Keratinocyte (primary cell): ENCODE data around the gene GOLGA6L4.
"Not testable (repeated sequence)": the region's sequence is repeated elsewhere in the genome, so short reads cannot be mapped to it uniquely, and the experiment has no call there.

Source experiments
- EZH2 ChIP-seq: IDR thresholded peaks from one replicate; pipeline ENCODE4 v1.6.1; 2012; ENCODE audit warnings: inconsistent platforms, mild to moderate bottlenecking, low read length, moderate library complexity
- TF ChIP-seq, protein P1 (sequence below), 3 experiments: IDR thresholded peaks in 1 of 3; conservative IDR thresholded peaks in 1 of 3; optimal IDR thresholded peaks in 1 of 3; 2 replicates in 2 of 3; 3 replicates in 1 of 3; pipeline versions ENCODE3 to v1.5.1; 2011; ENCODE audit warnings: low read length in 3 of 3, mild to moderate bottlenecking in 3 of 3, moderate library complexity in 2 of 3, control low read depth in 1 of 3, inconsistent platforms in 1 of 3; ENCODE audit not compliant: insufficient read depth in 2 of 3; ENCODE audit errors: extremely low read depth in 1 of 3

DNA sequence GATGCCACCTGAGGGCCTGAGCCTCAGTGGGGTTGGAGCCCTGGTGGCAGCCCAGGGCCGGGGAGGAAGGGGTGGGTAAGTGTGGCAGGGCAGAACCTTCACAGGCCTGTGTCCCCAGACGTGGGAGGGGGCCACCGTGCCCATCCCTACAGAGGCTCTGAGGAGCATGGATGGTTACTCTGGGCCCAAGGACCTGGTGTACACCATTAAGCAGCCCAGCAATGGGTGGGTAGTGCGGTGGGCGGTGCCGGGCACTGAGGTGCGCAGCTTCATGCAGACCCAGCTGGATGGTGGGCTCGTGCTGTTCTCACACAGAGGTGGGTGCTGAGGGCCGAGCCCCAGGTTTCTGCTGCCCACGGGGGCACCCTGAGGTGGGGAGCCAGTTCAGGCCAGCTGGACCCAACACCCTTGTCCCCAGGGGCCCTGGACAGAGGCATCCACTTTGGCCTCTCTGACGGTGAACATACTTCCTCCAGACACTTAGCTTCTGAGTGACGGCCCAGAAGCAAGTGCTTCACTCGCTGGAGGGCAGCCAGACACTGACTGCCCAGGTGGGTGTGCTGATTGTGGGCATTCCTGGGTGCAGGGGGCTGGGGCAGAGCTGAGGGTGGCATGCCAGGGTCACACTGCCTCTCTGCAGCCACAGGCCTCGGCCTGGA, 38.9 kb upstream of the GOLGA6L4 start:
- TF ChIP-seq, protein P1, sequence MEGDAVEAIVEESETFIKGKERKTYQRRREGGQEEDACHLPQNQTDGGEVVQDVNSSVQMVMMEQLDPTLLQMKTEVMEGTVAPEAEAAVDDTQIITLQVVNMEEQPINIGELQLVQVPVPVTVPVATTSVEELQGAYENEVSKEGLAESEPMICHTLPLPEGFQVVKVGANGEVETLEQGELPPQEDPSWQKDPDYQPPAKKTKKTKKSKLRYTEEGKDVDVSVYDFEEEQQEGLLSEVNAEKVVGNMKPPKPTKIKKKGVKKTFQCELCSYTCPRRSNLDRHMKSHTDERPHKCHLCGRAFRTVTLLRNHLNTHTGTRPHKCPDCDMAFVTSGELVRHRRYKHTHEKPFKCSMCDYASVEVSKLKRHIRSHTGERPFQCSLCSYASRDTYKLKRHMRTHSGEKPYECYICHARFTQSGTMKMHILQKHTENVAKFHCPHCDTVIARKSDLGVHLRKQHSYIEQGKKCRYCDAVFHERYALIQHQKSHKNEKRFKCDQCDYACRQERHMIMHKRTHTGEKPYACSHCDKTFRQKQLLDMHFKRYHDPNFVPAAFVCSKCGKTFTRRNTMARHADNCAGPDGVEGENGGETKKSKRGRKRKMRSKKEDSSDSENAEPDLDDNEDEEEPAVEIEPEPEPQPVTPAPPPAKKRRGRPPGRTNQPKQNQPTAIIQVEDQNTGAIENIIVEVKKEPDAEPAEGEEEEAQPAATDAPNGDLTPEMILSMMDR (optimal IDR thresholded peaks at IDR 0.05 in 1 of 3, IDR thresholded peaks at IDR 0.05 in 1 of 3, conservative IDR thresholded peaks at IDR 0.05 in 1 of 3; ENCODE audit: extremely low read depth in 1 of 3, insufficient read depth in 2 of 3, low read length in 3 of 3): not testable (repeated sequence)
- not testable (repeated sequence) for TF ChIP-seq EZH2
